ENCODE data around the gene PPP1R18. TPM values are rescaled to one million over a fixed set of nuclear protein-coding genes. Genes with fewer than 3 reads are reported as not detected.
"Not testable (repeated sequence)": the region's sequence is repeated elsewhere in the genome, so short reads cannot be mapped to it uniquely, and the experiment has no call there.

PPP1R18 gene, protein sequence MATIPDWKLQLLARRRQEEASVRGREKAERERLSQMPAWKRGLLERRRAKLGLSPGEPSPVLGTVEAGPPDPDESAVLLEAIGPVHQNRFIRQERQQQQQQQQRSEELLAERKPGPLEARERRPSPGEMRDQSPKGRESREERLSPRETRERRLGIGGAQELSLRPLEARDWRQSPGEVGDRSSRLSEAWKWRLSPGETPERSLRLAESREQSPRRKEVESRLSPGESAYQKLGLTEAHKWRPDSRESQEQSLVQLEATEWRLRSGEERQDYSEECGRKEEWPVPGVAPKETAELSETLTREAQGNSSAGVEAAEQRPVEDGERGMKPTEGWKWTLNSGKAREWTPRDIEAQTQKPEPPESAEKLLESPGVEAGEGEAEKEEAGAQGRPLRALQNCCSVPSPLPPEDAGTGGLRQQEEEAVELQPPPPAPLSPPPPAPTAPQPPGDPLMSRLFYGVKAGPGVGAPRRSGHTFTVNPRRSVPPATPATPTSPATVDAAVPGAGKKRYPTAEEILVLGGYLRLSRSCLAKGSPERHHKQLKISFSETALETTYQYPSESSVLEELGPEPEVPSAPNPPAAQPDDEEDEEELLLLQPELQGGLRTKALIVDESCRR
- 18.2 TPM for total RNA-seq
- long read RNA-seq, partial matches to known transcripts: 2 of 4 reads
- long read RNA-seq, other reads (novel, unspliced or antisense): 0 of 4 reads

DNA sequence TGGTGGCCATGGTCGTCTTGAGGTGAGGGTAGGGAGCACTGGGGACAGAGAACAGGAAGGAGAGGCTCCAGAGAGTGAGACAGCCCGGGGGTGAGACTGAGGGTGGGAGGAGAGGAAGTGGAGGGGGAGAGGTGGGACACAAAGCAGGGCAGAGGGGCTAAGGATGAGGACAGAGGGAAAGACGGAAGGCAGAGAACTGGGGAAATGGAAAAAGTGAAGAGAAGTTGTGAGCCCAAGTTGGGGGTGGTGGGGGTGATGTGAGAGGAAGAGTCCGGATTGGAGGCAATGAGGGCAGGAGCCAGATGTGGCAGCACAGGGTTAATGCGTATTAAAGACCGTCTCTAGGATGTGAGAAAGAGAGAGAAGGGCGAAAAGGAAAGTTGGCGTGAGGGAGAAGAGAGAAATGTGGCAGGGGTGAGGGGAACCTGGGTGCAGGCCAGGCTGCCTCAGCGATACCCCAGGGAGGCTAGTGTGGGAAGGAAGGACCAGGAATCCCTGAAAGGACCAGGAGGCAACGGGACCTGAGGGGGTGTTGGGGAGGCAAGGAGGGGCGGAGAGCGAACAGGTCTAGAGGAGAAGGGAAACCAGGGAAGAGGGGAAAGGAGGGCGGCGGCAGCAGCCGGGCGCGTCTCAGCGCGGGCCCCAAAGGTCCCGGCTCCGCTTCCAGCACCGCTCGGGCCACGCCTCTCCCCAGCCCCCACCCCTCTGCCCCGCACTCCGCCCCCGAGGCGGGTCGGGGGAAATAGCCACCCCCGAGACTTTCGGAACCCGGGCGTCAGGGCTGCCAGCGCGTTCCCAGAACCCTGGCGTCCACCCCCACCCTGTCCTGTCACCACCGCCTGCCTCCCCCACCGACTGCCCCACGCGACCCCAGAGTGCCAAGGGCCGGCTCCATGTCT, at the start of gene PPP1R18:
Gene PPP1R18, minus strand, starts transcription at position 637 of the 899 bp plus-strand sequence. Its CDS starts 627 bp downstream, at position 10.
- ATAC-seq: peak; percentile 64
- intact Hi-C loops (cut with DNase I): loop anchor here (1.0 kb wide), 1 partner anchor 34 kb away; the partner anchor contains the start of gene TUBB

GRCh38 chr6:30735668-30736314, 49.3 kb upstream of the PPP1R18 start:
- no peak for DNase-seq (ENCODE audit: missing footprints)
- intact Hi-C loops (cut with DNase I): no loop called here
- no peak for ATAC-seq

More for the DNA sequence above, at the start of gene PPP1R18:
- peak; percentile 93 for DNase-seq (ENCODE audit: missing footprints)

- intact Hi-C loops (cut with DNase I): loop anchor here (5.0 kb wide), 1 partner anchor 150 kb away; the partner anchor contains the start of gene DDR1
- DNase-seq (ENCODE audit: missing footprints) (no peak), ATAC-seq (no peak)
Measured at GRCh38 chr6:30732237-30732943, 45.9 kb upstream of the PPP1R18 start.

DNA sequence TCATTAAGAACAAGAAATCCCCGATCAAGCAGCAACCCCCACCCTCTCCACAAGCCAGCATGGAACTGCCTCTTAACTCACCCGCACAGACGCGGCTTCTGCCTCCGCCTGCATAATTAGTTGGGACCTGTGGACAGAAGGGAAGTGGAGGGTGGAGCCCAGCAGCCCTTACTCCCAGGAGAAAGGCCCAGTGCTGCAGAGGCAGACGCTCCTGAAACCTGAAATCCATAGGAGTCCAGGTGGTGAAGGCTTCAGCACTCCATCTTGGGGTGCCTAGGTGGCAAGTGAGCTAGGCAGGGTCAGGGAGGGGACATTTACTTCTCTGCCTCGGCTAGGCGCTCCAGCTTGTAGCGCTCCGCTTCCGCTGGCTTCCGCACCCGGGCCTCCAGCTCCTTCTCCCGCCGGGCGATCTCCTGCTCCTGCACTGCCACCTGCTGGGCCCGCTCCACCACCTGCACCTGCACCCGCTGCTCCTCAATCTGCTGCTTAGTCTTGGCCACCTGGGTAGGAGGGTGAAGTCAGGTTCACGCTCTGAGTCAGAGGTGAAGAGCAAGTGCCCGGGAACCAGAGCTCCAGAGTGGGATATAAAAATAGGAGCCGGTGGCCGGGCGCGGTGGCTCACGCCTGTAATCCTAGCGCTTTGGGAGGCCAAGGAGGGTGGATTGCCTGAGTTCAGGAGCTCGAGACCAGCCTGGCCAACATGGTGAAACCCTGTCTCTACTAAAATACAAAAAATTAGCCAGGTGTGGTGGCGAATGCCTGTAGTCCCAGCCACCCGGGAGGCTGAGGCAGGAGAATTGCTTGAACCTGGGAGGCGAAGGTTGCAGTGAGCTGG, 44.4 kb upstream of the PPP1R18 start:
- intact Hi-C loops (cut with DNase I): loop anchor here (5.0 kb wide), 1 partner anchor 151 kb away; the partner anchor contains the start of gene DDR1
- ATAC-seq (peak; percentile 64), DNase-seq (ENCODE audit: missing footprints) (peak; percentile 80)

DNA sequence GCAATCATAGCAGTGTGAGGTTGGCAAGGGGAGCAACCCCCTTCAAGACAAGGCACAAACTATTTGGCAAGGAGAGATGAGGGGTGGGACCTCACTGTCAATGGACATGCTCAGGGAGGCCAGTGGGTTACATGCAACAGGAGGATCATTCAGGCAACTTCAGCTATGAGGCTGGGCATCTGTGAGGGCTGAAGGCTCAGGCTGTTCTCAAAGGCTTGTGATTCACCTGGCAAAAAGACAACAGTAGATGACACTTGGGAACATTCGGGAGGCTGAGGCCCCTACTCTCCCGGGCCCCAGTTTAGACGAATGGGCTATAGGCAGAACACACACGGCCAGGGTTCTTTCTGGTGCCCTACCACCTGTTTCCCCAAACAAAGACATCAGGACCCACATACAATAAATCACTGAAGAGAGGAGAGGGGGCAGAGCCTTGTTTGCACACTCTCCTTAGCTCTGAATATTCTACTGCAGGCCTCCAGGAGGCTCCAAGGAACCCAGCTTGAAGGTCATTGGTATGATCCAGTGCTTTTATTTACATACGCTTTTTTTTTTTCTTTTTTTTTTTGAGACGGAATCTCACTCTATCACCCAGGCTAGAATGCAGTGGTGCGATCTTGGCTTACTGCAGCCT, 41.6 kb upstream of the PPP1R18 start:
- no peak for DNase-seq (ENCODE audit: missing footprints)
- intact Hi-C loops (cut with DNase I): loop anchor here (10.0 kb wide), 1 partner anchor 243 kb away; the partner anchor contains the start of gene HLA-E
- ATAC-seq: no peak

GRCh38 chr6:30726506-30727413, 40.3 kb upstream of the PPP1R18 start:
- DNase-seq (ENCODE audit: missing footprints): no peak
- ATAC-seq: no peak
- intact Hi-C loops (cut with DNase I): loop anchor here (10.0 kb wide), 1 partner anchor 242 kb away; the partner anchor contains the start of gene HLA-E

DNA sequence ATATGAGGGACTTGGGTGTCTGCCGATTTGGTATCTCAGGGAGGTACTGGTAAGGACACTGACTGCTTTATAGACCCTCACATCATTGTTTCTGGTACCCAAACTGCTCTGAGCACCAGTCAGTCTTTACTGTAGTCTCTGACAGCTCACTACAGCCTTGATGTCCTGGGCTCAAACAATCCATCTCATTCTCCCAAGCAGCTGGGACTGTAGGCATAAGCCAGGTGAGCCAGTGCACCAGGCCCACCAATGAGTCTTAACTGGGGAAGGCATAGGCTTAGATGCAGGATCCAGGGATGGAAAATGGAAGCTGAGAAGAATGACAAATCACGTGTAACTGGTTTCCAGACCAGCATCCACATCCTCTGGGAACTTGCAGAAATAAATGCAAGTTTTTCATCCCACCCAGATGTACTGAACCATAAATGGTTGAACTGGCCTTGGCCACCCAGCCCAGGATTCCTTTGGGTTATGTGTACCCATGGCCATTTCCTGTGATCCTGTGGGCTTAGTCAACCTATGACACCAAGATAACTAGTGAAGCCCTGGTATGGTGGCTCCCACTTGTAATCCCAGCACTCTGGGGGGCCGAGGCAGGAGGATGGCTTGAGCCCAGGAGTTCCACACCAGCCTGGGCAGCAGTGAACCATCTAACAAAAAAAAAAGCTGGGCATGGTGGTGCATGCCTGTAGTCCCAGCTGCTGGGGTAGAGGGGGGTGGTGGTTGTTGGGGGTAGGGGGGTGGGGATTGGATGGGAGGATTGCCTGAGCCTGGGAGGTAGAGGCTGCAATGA, 39.5 kb upstream of the PPP1R18 start:
- intact Hi-C loops (cut with DNase I): loop anchor here (10.0 kb wide), 1 partner anchor 241 kb away; the partner anchor contains the start of gene HLA-E
- DNase-seq (ENCODE audit: missing footprints) (no peak), ATAC-seq (no peak)

DNA sequence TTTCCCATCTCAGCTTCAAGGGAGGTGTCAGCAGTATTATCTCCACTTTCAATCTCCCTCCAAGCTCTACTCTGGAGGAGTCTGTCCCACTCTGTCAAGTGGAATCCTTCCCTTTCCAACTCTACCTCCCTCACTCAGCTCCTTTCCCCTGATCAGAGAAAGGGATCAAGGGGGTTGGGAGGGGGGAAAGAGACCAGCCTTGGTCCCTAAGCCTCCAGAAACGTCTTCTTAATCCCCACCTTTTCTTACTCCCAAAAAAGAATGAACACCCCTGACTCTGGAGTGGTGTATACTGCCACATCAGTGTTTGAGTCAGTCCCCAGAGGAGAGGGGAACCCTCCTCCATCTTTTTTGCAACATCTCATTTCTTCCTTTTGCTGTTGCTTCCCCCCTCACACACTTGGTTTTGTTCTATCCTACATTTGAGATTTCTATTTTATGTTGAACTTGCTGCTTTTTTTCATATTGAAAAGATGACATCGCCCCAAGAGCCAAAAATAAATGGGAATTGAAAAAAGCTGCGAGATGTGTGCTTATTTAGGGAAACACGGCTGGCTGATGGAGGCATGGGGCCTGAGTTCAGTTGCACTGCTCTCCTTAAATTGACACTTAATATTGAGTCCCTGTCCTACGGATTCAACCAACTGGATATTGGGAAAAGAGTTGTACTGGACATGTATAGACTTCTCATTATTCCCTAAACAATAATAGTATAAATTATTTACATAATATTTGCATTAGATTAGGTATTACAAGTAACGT, 38.6 kb upstream of the PPP1R18 start:
- no peak for DNase-seq (ENCODE audit: missing footprints)
- ATAC-seq: no peak
- intact Hi-C loops (cut with DNase I): loop anchor here (5.0 to 10.0 kb wide), 2 partner anchors 168 to 240 kb away; partner anchors contain the start of genes GNL1, HLA-E and PRR3

GRCh38 chr6:30723843-30724741, 37.6 kb upstream of the PPP1R18 start:
- not testable (repeated sequence) for ATAC-seq; DNase-seq (ENCODE audit: missing footprints)
- intact Hi-C loops (cut with DNase I): loop anchor here (5.0 to 10.0 kb wide), 2 partner anchors 167 to 239 kb away; partner anchors contain the start of genes GNL1, HLA-E and PRR3

- intact Hi-C loops (cut with DNase I): loop anchor here (5.0 to 10.0 kb wide), 2 partner anchors 166 to 238 kb away; partner anchors contain the start of genes GNL1, HLA-E and PRR3
- not testable (repeated sequence) for DNase-seq (ENCODE audit: missing footprints); ATAC-seq
Measured at GRCh38 chr6:30723159-30723842, 36.9 kb upstream of the PPP1R18 start.

DNA sequence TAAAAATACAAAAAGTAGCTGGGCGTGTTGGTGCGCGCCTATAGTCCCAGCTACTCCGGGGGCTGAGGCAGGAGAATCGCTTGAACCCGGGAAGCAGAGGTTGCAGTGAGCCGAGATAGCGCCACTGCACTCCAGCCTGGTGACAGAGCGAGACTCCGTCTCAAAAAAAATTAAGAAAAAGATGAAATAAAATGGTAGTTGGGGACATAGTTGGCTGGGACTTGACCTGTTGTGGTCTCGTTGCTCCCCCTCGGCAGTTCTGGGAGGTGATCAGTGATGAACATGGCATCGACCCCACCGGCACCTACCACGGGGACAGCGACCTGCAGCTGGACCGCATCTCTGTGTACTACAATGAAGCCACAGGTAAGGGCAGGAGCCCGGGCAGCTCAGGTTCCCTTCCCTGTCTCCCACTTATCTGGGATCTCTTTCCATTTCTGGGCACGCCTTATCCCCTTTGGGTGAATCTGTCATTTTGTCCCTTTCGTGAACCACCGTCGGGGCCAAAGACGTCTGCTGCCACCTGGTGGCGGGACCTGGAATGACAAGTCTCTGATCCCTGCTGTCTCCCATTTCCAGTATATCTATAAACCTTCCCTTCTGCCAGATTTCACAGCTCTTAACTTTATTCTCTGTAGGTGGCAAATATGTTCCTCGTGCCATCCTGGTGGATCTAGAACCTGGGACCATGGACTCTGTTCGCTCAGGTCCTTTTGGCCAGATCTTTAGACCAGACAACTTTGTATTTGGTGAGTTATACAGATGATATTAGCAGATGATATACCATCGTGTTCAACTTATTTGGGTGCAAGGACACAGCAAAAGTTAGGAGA, 36.1 kb upstream of the PPP1R18 start:
- intact Hi-C loops (cut with DNase I): loop anchor here (1.0 to 10.0 kb wide), 3 partner anchors 43 to 238 kb away; partner anchors contain the start of genes GNL1, HLA-E and PRR3
- ATAC-seq (no peak), DNase-seq (ENCODE audit: missing footprints) (peak; percentile 91)

All from Right ventricle myocardium inferior (tissue), 1 donor.